ENCODE results near the gene U2SURP.

Gene U2SURP

GRCh38 chr3:143001369-143002082 is at the start of gene U2SURP:
TSS of gene U2SURP (plus strand) at chr3:143001570. CDS start at chr3:143001629, 59 bp downstream.
- peak; percentile 80 to 86 for DNase-seq

DNA sequence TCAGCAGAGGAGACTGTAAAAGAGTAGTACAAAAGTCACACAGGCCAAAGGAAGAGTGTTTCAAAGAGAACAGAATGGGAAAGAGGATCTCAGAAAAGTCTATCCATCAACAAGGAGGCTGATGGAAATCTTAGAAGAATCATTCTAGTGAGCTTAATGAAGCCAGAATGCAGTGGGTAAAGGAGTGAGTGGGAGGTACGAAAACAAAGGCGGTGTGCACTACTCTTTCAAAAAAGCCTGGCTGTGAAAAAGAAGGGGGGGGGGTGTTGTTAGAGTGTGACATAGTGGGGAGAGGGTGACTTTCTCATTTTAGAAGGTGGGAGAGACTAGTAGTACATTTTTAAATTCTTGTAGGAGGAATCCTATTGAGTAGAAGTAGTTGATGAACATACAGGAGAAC is 49.6 kb upstream of the U2SURP start:
- no peak for DNase-seq

DNA sequence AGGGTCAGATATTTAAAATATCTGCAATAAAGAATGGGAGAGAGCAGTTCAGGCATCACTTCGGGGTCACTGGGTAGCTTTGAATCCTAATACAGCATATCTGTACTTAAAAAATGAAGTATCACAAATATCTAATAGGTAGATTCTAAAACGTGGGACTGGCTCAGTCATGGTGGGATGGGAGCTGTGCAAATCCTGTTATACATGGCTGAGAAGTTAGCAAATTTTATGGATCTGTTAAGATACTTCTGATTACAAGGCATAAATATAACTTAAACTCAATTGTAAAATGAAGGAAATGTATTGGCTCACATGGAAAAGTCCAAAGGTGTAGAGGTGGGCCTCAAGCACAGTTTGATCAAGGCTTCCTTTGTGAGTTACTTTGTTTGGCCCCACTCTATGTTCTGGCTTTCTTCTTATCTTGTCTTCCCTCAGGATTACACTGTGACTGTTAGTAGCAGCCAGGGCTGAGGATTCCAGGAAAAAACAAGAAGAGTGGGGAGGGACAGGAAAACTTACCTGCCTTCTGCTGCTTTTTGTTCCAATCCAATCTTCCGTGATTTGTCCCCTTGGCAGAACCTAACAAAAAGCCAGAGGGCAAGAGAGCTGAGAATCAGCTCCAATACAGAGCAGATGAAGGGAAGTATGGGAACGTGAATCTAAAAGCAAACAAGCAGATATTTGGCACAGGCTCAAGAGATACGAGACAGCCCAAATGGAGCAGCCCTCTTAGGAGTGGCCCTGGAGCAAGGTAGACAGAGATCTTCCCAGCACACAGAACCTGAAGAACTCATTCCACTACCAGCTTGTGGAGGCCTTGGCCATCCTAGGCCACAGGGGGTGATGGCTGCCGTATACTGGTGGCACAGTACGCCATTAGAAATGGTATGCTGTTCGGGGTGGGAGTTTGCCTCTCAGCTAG is 48.8 kb upstream of the U2SURP start:
- DNase-seq, result no peak

GRCh38 chr3:142953443-142953842 is 47.9 kb upstream of the U2SURP start:
- no peak for DNase-seq

GRCh38 chr3:142958707-142959106 is 42.7 kb upstream of the U2SURP start:
- DNase-seq, result peak; percentile 19 to 27

DNA sequence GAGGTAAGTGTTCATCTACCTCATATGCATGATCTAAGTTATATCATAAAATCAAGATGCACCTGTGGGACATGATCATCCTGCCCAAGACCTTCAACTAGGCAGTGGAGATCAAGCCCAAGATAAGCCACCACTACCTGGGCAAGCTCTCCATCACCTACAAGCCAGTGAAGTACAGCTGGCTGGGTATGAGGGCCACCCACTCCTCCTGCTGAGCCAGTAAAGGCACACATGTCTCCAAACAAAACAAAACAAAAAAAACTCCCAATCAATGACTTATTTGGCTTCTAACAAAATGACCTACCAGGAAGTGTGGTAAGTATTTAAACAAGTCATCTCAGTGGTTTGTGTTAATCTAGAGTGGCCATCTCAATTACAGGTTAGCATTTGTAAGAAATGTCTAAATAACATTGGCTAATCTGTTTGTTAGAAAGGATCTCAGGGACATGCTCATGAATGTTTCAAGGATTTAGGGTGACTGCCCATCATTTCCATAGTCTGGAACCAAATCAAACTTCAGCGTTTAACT is 41.0 kb upstream of the U2SURP start:
- no peak for DNase-seq

- no peak for DNase-seq
Observed at GRCh38 chr3:142961539-142961938, 39.8 kb upstream of the U2SURP start.

- DNase-seq, result no peak
Observed at GRCh38 chr3:142962175-142962519, 39.2 kb upstream of the U2SURP start.

DNA sequence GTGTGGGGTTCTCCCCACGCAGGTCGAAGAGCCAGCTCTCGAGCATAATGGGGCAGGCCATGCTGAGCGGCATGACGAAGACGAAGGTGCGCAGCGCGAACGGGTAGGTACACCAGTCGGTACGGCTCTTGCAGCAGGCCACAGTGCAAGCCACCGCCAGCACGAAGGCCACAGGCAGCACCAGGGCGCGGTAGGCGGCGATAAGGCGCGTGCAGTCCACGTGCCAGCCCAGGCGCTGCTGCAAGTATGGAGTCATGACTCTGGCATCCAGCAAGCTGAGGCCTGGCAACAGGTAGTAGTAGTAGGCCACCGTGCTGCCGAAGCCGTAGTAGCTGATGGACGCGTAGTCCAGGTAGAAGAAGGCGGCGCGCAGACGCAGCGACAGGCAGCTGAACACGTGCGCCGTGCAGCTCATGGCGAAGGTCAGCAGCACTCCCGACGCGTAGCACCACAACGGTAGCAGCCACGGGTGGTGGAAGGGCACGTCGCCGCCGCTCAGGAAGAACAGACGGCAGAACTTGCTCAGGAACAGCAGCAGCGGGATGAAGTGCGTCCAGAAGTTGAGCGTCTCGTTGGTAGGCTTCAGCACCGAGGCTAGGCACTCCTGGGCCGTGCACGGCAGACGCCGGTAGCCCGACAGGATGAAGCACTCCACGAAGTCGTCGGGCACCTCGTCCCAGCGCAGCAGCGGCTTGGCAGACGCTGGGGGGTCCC is 38.7 kb upstream of the U2SURP start:
- DNase-seq, result no peak

DNA sequence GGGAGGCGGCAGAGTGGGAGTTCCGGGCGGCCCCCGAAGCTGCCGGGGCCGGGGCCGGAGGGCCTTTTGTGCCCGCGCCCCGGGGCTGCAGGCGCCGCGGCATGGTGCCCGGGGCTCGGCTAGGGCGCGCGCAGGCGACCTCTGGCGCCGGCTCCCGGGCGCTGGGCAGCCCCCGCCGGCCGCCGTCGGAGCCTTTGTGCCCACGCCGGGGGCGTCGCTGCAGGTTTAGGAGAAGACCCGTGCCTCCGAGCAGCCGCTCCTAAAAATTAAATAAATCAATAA is 38.2 kb upstream of the U2SURP start:
- no peak for DNase-seq

GRCh38 chr3:142963516-142964448 is 37.6 kb upstream of the U2SURP start, which contains the start of gene PAQR9:
TSS of gene PAQR9 (minus strand) at chr3:142963674. CDS start at chr3:142963336, 338 bp downstream.
- DNase-seq, result peak in 1 of 2 donors; percentile 4

DNA sequence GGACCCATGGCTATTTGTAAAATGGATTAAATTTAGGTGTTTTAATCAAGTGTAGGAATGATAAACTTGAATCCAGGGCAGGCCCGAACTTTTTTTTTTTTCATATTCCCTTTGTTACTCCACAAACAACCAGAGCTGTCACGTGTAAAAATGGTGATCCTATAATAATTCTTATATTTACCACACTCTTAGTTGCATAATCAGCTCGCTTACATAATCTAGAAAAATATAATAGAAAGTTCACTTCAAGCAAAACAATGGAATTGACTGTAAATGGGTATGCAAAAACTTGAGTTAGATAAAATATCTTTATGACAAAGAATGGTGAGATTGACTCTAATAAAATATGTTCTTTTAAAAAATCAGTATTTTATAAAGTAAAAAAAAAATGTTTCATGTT is 35.8 kb upstream of the U2SURP start:
- no peak for DNase-seq

DNA sequence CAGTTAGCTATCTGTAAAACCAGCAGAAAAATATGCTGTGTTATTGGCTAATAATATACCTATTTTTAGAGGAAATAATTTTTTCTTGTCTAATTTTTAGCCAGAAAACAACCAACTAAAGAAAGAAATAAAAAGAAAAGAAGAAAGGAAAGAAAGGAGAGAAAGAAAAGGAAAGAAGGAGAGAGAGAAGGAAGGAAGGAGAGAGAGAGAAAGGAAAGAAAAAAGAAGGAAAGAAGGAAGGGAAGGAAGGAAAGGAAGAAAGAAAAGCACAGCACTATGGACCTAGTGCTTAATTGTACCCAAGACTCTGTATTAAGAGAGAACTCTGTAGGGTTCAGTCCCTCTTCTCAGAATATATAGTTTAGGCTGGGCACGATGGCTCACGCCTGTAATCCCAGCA is 34.6 kb upstream of the U2SURP start:
- no peak for DNase-seq

DNA sequence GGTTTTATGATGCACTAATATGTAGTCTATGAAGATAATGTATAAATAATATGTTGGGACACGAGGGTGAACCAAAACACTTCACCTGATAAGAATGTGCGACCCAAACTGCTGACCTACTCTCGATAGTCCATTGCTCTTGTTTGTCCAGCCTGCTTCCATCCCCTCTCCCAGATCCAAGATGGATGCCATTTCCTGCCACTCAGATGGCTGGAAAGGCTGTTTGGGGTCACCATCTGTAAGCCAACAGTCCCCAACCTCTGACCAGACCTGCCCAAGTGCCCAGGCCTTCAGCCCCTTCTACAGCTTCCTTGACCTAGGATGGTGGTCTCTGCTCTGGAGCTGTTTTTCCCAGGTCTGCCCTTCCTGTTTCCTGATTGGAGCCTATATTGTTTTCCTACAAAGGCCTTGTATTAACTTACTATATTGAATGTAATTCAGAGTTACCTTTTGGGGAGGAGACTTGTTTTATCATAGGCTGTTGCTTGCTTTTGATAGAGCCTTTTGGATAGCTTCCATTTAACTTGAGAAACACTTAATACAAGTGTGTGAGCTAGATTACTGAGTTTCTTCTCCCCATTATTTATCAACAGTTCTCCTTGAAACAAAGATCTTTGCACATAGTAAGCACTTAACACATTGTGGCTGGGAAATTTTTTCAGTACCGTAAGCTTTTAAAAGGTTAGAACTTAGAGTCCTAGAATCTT is 32.9 kb upstream of the U2SURP start:
- DNase-seq, result no peak

DNA sequence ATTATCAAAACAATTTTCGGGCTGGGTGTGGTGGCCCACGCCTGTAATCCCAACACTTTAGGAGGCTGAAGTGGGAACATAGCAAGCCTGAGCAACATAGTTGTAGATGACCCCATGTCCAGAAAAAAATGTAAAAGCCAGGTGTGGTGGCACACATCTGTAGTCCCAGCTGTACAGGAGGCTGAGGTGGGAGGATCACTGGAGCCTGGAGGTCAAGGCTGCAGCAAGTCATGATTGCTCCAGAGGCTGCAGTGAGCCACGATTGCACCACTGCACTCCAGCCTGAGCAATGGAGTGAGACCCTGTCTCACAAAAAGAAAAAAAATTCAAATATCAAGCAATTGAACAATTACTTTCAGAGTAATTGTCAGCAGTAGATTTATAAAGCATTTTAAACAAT is 29.9 kb upstream of the U2SURP start:
- DNase-seq, result no peak

- no peak for DNase-seq
Observed at GRCh38 chr3:142972092-142972753, 29.1 kb upstream of the U2SURP start.

- DNase-seq, result no peak
Observed at GRCh38 chr3:142973217-142974009, 28.0 kb upstream of the U2SURP start.

- no peak for DNase-seq
Observed at GRCh38 chr3:142975316-142975995, 25.9 kb upstream of the U2SURP start.

DNA sequence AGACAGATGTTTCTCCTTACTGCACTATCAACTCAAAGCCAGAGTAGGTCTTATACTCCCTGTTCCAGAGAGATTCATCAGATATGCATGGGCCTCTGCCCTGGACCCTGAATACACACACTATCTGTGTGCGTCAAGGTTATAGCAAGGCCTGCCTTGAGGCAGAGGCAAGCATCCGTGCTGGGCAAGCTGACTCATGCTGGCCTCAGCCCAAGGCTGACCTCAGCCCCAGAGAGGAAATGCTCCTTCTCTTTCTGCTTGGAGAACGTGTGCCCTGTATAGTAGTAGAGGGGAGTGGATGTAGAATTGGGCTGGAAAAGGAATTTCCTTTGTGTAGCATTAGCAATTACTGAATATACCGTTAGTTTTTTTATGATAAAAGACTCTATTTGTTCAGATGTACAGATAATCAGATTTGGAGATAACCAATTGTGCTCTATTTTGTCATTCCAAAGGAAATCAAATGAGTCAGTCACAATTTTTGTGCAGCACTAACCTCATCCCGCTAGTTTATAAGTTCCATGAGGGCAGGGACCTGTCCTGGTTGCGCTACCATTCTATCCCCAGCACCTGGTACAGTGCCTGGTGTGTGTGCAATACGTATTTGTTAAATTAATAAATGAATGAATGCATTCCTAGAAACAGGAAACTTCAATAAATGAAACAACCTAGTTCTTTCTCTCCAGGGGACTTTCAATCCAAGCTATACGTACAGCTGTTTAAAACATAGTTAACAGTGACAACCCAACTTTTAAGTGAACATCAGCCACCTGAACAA is 24.6 kb upstream of the U2SURP start:
- DNase-seq, result no peak

All from stimulated activated CD4-positive, alpha-beta T cell treated with anti-CD3 and anti-CD28 coated beads, Interleukin-2, amount 100 ng/mL, for 48 hours (primary cell).